GM12878 (cell line): ENCODE results near the gene CLSTN2. TPM values are rescaled to one million over a fixed set of nuclear protein-coding genes. Genes with fewer than 3 reads are reported as not detected.

Experiments
- ATAC-seq: fragments of 200-7000 bp; cut with Tn5 transposase; 3 replicates; pipeline ENCODE4 v1.9.1; 2020; ENCODE audit warnings: mild to moderate bottlenecking, moderate library complexity
- BruUV-seq: library from RNA; stranded (reverse); fragments of 400-500 nt; replicated peaks from 2 replicates; lab custom pipeline; 2021; lab: Mats Ljungman, UMichigan
- CTCF ChIA-PET: fragments of 300-600 bp; sonication (Branson Sonifier 250); formaldehyde crosslinking; extraction: SDS; loops from one replicate; lab custom pipeline; 2021; ENCODE audit warnings: inconsistent platforms; lab: Yijun Ruan, JAX
- POLR2A ChIA-PET: fragments of 350-600 bp; formaldehyde crosslinking; extraction: SDS; loops from one replicate; lab custom pipeline; 2021; ENCODE audit warnings: inconsistent platforms; lab: Charles Lee
- RAD21 ChIA-PET: fragments of 300-600 bp; sonication (Branson Sonifier 250); formaldehyde crosslinking; loops from one replicate; lab custom pipeline; 2023; ENCODE audit warnings: antibody characterized with exemption; ENCODE audit not compliant: unreplicated experiment; lab: Charles Lee
- SMC1A ChIA-PET: fragments of 300-600 bp; sonication (Branson Sonifier 250); formaldehyde crosslinking; loops from one replicate; lab custom pipeline; 2023; ENCODE audit not compliant: unreplicated experiment, uncharacterized antibody; lab: Charles Lee
- DNase-seq: peaks from one replicate; pipeline ENCODE4 v3.0.0-alpha.2; 2011; ENCODE audit warnings: low read depth, low spot score
- FAIRE-seq: peaks from 3 replicates; lab custom pipeline; 2011; peaks lifted over from hg19 to GRCh38; lab: Jason Lieb, UNC
- H2AFZ ChIP-seq: 2 replicates; pipeline ENCODE4 v1.6.0; 2011; ENCODE audit warnings: low read depth, low read length, control low read depth; ENCODE audit not compliant: control insufficient read depth
- H3K27ac ChIP-seq: 2 replicates; pipeline ENCODE4 v1.5.1; 2011; ENCODE audit warnings: control low read depth; ENCODE audit not compliant: control insufficient read depth, insufficient read depth
- H3K27me3 ChIP-seq, 2 experiments: replicated peaks in 1 of 2; 2 replicates each; pipeline versions ENCODE4 v1.6.0 to v1.6.1; 2011; ENCODE audit warnings: low read length in 1 of 2; ENCODE audit not compliant: control insufficient read depth in 2 of 2, insufficient read depth in 2 of 2
- H3K36me3 ChIP-seq, 2 experiments: 2 replicates each; pipeline ENCODE4 v1.5.1; 2011; ENCODE audit warnings: low read length in 1 of 2; ENCODE audit not compliant: control insufficient read depth in 2 of 2, insufficient read depth in 2 of 2
- H3K4me1 ChIP-seq: 2 replicates; pipeline ENCODE4 v1.6.1; 2011; ENCODE audit warnings: mild to moderate bottlenecking, low read length, moderate library complexity, mixed read lengths; ENCODE audit not compliant: control insufficient read depth, insufficient read depth
- H3K4me2 ChIP-seq: 2 replicates; pipeline ENCODE4 v1.6.0; 2011; ENCODE audit warnings: control low read depth; ENCODE audit not compliant: control insufficient read depth, insufficient read depth
- H3K4me3 ChIP-seq: fragments of 200-600 bp; sonication (generic); 2 replicates; pipeline ENCODE4 v1.5.1; 2016
- H3K79me2 ChIP-seq: 2 replicates; pipeline ENCODE4 v1.6.0; 2011; ENCODE audit warnings: low read length; ENCODE audit not compliant: control insufficient read depth, insufficient read depth
- H3K9ac ChIP-seq: 2 replicates; pipeline ENCODE4 v1.8.0; 2011; ENCODE audit warnings: low read length, control low read depth, mixed read lengths; ENCODE audit not compliant: control insufficient read depth, insufficient read depth
- H3K9me3 ChIP-seq: replicated peaks from 3 replicates; pipeline ENCODE4 v1.5.1; 2011; ENCODE audit warnings: mild to moderate bottlenecking, low read length; ENCODE audit not compliant: control insufficient read depth, insufficient read depth
- H4K20me1 ChIP-seq: 2 replicates; pipeline ENCODE4 v1.6.0; 2011; ENCODE audit not compliant: control insufficient read depth, insufficient read depth
- ASH2L ChIP-seq: fragments of 300-600, 200-600 bp; sonication (generic); IDR thresholded peaks from 2 replicates; pipeline ENCODE4 v1.6.1; 2017; ENCODE audit warnings: low read depth, mild to moderate bottlenecking, borderline replicate concordance
- BCL11A ChIP-seq: IDR thresholded peaks from 2 replicates; pipeline ENCODE4 v1.6.1; 2011; ENCODE audit warnings: low read depth, low read length
- EZH2 ChIP-seq: IDR thresholded peaks from 2 replicates; pipeline ENCODE4 v1.6.1; 2012; ENCODE audit warnings: low read depth, mild to moderate bottlenecking, control low read depth, inconsistent platforms, low read length, borderline replicate concordance; ENCODE audit not compliant: control insufficient read depth
- HSF1 ChIP-seq: fragments of 150-350 bp; IDR thresholded peaks from 2 replicates; pipeline ENCODE4 v1.6.1; 2014; ENCODE audit warnings: mild to moderate bottlenecking, low read depth, low read length
- NFYB ChIP-seq: IDR thresholded peaks from 2 replicates; pipeline ENCODE4 v1.6.1; 2011; ENCODE audit warnings: low read depth, mild to moderate bottlenecking, low read length, improper control_type of control experiment, moderate library complexity; ENCODE audit not compliant: insufficient read depth
- SRF ChIP-seq, 2 experiments: IDR thresholded peaks; 2 replicates each; pipeline ENCODE4 v1.6.1; 2011; ENCODE audit warnings: low read depth in 2 of 2, low read length in 2 of 2, mild to moderate bottlenecking in 1 of 2, moderate library complexity in 1 of 2
- SUPT20H ChIP-seq: IDR thresholded peaks from 2 replicates; pipeline ENCODE4 v1.6.1; 2011; ENCODE audit warnings: low read depth, mild to moderate bottlenecking, low read length, moderate library complexity, borderline replicate concordance; ENCODE audit not compliant: control insufficient read depth
- TCF12 ChIP-seq: IDR thresholded peaks from 2 replicates; pipeline ENCODE4 v1.6.1; 2011; ENCODE audit warnings: low read depth, mild to moderate bottlenecking, low read length
- TCF3 ChIP-seq: IDR thresholded peaks from 2 replicates; pipeline ENCODE4 v1.6.1; 2012; ENCODE audit warnings: low read depth, mild to moderate bottlenecking, low read length, borderline replicate concordance; ENCODE audit not compliant: insufficient read depth
- WGBS: methylation state at CpG from one replicate; pipeline ENCODE4 v1.1.6; 2016; ENCODE audit warnings: low lambda C conversion rate; ENCODE audit not compliant: insufficient replicate concordance, insufficient coverage; ENCODE audit errors: missing lambda C conversion rate; 5-methylcytosine and 5-hydroxymethylcytosine counted together
- in situ Hi-C: fragments of 300-500 bp; cut with MboI; formaldehyde crosslinking; loops from 9 replicates; pipeline ENCODE4 v1.14.3; 2018; ENCODE audit warnings: mixed read lengths
- intact Hi-C: fragments of 100-400 bp; cut with micrococcal nuclease; formaldehyde crosslinking; loops from one replicate; pipeline ENCODE4 v1.14.2; 2022; ENCODE audit not compliant: unreplicated experiment
- polyA plus RNA-seq, 11 experiments: library from polyadenylated mRNA; depleted of rRNA in 4 of 11; unstranded in 6 of 11; stranded (reverse) in 5 of 11; fragments of >200 nt; fragmentation: Nextera tagmentation in 4 of 11; fragmentation: Illumina TruSeq in 1 of 11; extraction: Ambion mirVana in 4 of 11; extraction: Trizol in 1 of 11; gene quantifications; 1 replicate in 1 of 11; 2 replicates in 10 of 11; pipeline versions ENCODE4 v1.2.1 to v1.2.3, GENCODE V29; 2011 to 2016; ENCODE audit warnings: inconsistent platforms in 2 of 11, missing spikeins in 2 of 11, low read depth in 1 of 11
- total RNA-seq, 4 experiments: library from RNA; depleted of rRNA in 3 of 4; stranded (reverse); fragments of >200 nt in 3 of 4; fragmentation: Illumina TruSeq in 1 of 4; extraction: Trizol in 1 of 4; gene quantifications; 2 replicates each; pipeline versions ENCODE4 v1.2.1 to v1.2.3, GENCODE V29; 2013 to 2021

The CLSTN2 gene
- total and polyA plus RNA-seq, 10 of the 15 experiments (the other 5 are each of a cell fraction or from before 2014, with no cell fraction given): under 0.01 to 0.10 (median under 0.01) TPM; not detected in 5

GRCh38 chr3:140265302-140265701 lies 330.3 kb downstream of the CLSTN2 start (continued):
- TF ChIP-seq SRF (IDR thresholded peaks at IDR 0.05; ENCODE audit: low read depth in 2 of 2, low read length in 2 of 2) (no peak), TCF12 (no peak), EZH2 (no peak), TCF3 (no peak), SUPT20H (no peak)

GRCh38 chr3:140268103-140268502 lies 333.1 kb downstream of the CLSTN2 start:
- H3K27ac ChIP-seq: no peak overlapping the region
- ChIA-PET CTCF (interaction anchor here (1.4 to 1.5 kb wide), 2 partner anchors 9 to 50 kb away, joined by 3 to 5 read pairs; no protein-coding TSS in a partner anchor), POLR2A (no interaction called here), RAD21 (no interaction called here), SMC1A (interaction anchor here (0.8 to 2.1 kb wide), 3 partner anchors 14 to 139 kb away, joined by 3 to 5 read pairs (median 3); no protein-coding TSS in a partner anchor)
- TF ChIP-seq NFYB (no peak), ASH2L (no peak), BCL11A (no peak), HSF1 (no peak)
- intact Hi-C loops (no loop called here), in situ Hi-C loops (no loop called here)
- ATAC-seq: no peak
- H3K27me3 ChIP-seq: peaks cover 0 to 3% of the 10 kb centered on the region in 2 experiments; a peak in 1 of 4 replicates
- H2AFZ ChIP-seq: no peak overlapping the region
- no peak for DNase-seq
- no peaks in the 10 kb centered on the region for H3K36me3 ChIP-seq
- no peaks in the 10 kb centered on the region for H3K4me1 ChIP-seq
- WGBS: 32% methylated on average over 3 of the region's 3 CpGs
- H3K4me2 ChIP-seq: no peak overlapping the region
- no peak for FAIRE-seq
- H4K20me1 ChIP-seq: no peaks in the 10 kb centered on the region
- H3K9me3 ChIP-seq: no peaks in the 10 kb centered on the region
- no peaks in the 10 kb centered on the region for H3K79me2 ChIP-seq
- H3K4me3 ChIP-seq: no peak overlapping the region
- no peak overlapping the region for H3K9ac ChIP-seq
- no TSS peak for BruUV-seq
